GM18505 (cell line): ENCODE measurements around the gene TRIM10.
"Not testable (repeated sequence)": the region's sequence is repeated elsewhere in the genome, so short reads cannot be mapped to it uniquely, and the experiment has no call there.

ENCODE experiments used
- ATAC-seq: cut with Tn5 transposase; IDR thresholded peaks from one replicate; pipeline ENCODE4 v1.9.1; 2021; ENCODE audit not compliant: unreplicated experiment
- POLR2A ChIP-seq: IDR thresholded peaks from 4 replicates; pipeline ENCODE4 v1.6.1; 2011; ENCODE audit warnings: borderline replicate concordance; ENCODE audit not compliant: insufficient read depth, insufficient read length; ENCODE audit errors: extremely low read depth

Gene TRIM10

GRCh38 chr6:30143780-30144179, 17.2 kb downstream of the TRIM10 start:
- no peak for TF ChIP-seq POLR2A
- ATAC-seq, result no peak

GRCh38 chr6:30142665-30143064, 18.3 kb downstream of the TRIM10 start:
- TF ChIP-seq POLR2A, result no peak

GRCh38 chr6:30140240-30140639, 20.8 kb downstream of the TRIM10 start:
- ATAC-seq, result not testable (repeated sequence)

More at GRCh38 chr6:30142665-30143064, 18.3 kb downstream of the TRIM10 start:
- no peak for ATAC-seq

- TF ChIP-seq POLR2A, result no peak
- no peak for ATAC-seq
Observed at GRCh38 chr6:30136570-30137286, 24.3 kb downstream of the TRIM10 start.

GRCh38 chr6:30135757-30136156, 25.3 kb downstream of the TRIM10 start, which contains the start of gene TRIM40:
Gene TRIM40 (plus strand): TSS chr6:30136140. CDS start chr6:30137037, 897 bp downstream.
- TF ChIP-seq POLR2A, result no peak
- ATAC-seq, result no peak

GRCh38 chr6:30135147-30135546, 25.9 kb downstream of the TRIM10 start:
- ATAC-seq, result no peak
- no peak for TF ChIP-seq POLR2A

- no peak for TF ChIP-seq POLR2A
- ATAC-seq, result no peak
Observed at GRCh38 chr6:30131947-30132497, 29.0 kb downstream of the TRIM10 start.

GRCh38 chr6:30130887-30131862, 29.8 kb downstream of the TRIM10 start:
- no peak for ATAC-seq
- TF ChIP-seq POLR2A, result no peak

- ATAC-seq, result no peak
- TF ChIP-seq POLR2A, result no peak
Observed at GRCh38 chr6:30130179-30130679, 30.8 kb downstream of the TRIM10 start.

GRCh38 chr6:30129265-30130178, 31.5 kb downstream of the TRIM10 start:
- TF ChIP-seq POLR2A, result no peak
- ATAC-seq, result no peak

- ATAC-seq, result no peak
- TF ChIP-seq POLR2A, result no peak
Observed at GRCh38 chr6:30127238-30128093, 33.5 kb downstream of the TRIM10 start.

- no peak for TF ChIP-seq POLR2A
- ATAC-seq, result no peak
Observed at GRCh38 chr6:30122515-30122914, 38.5 kb downstream of the TRIM10 start.
